ENCODE results near the gene CFAP69.

CFAP69 gene

GRCh38 chr7:90266808-90267207 is 21.8 kb downstream of the CFAP69 start:
- peaks cover 0 to 12% of the 10 kb centered on the region in 2 donors for H3K27me3 Mint-ChIP-seq
- H3K9me3 Mint-ChIP-seq: no peaks in the 10 kb centered on the region
- H3K27ac Mint-ChIP-seq: no peak overlapping the region
- H3K36me3 Mint-ChIP-seq (ENCODE audit: insufficient read depth): no peaks in the 10 kb centered on the region
- H3K4me3 Mint-ChIP-seq: no peak overlapping the region
- ATAC-seq (replicated peaks) (no peak), DNase-seq (no peak)
- no peaks in the 10 kb centered on the region for H3K4me1 Mint-ChIP-seq (ENCODE audit: low read depth in 2 of 2)

- H3K27ac Mint-ChIP-seq: no peak overlapping the region
- no peak for ATAC-seq (replicated peaks)
- no peaks in the 10 kb centered on the region for H3K4me1 Mint-ChIP-seq (ENCODE audit: low read depth in 2 of 2)
- no peaks in the 10 kb centered on the region for H3K9me3 Mint-ChIP-seq
- H3K27me3 Mint-ChIP-seq: peaks cover 0 to 12% of the 10 kb centered on the region in 2 donors
- H3K36me3 Mint-ChIP-seq (ENCODE audit: insufficient read depth): no peaks in the 10 kb centered on the region
- DNase-seq: no peak
- no peak overlapping the region for H3K4me3 Mint-ChIP-seq
These were observed 22.4 kb downstream of the CFAP69 start for GRCh38 chr7:90267263-90267858.

- Mint-ChIP-seq H3K27ac (no peak overlapping the region), H3K4me1 (ENCODE audit: low read depth in 2 of 2) (no peaks in the 10 kb centered on the region), H3K27me3 (peaks cover 0 to 12% of the 10 kb centered on the region in 2 donors), H3K4me3 (no peak overlapping the region), H3K36me3 (ENCODE audit: insufficient read depth) (no peaks in the 10 kb centered on the region), H3K9me3 (no peaks in the 10 kb centered on the region)
- ATAC-seq (replicated peaks) (no peak), DNase-seq (no peak)
These were observed 24.2 kb downstream of the CFAP69 start for GRCh38 chr7:90269163-90269562.

- Mint-ChIP-seq H3K36me3 (ENCODE audit: insufficient read depth) (no peaks in the 10 kb centered on the region), H3K9me3 (no peaks in the 10 kb centered on the region), H3K27me3 (peaks cover 0 to 8% of the 10 kb centered on the region in 2 donors), H3K27ac (no peak overlapping the region), H3K4me1 (ENCODE audit: low read depth in 2 of 2) (no peaks in the 10 kb centered on the region), H3K4me3 (no peak overlapping the region)
- ATAC-seq (replicated peaks): no peak
- no peak for DNase-seq
These were observed 25.6 kb downstream of the CFAP69 start for GRCh38 chr7:90270431-90271178.

- Mint-ChIP-seq H3K4me1 (ENCODE audit: low read depth in 2 of 2) (no peaks in the 10 kb centered on the region), H3K27me3 (peaks cover 0 to 8% of the 10 kb centered on the region in 2 donors), H3K27ac (no peak overlapping the region), H3K4me3 (no peak overlapping the region), H3K9me3 (no peaks in the 10 kb centered on the region), H3K36me3 (ENCODE audit: insufficient read depth) (no peaks in the 10 kb centered on the region)
- no peak for DNase-seq
- no peak for ATAC-seq (replicated peaks)
These were observed 26.8 kb downstream of the CFAP69 start for GRCh38 chr7:90271753-90272152.

GRCh38 chr7:90272242-90272641 is 27.3 kb downstream of the CFAP69 start:
- no peak for ATAC-seq (replicated peaks)
- peaks cover 0 to 4% of the 10 kb centered on the region in 2 donors for H3K27me3 Mint-ChIP-seq
- DNase-seq: no peak
- H3K27ac Mint-ChIP-seq: no peak overlapping the region
- no peaks in the 10 kb centered on the region for H3K36me3 Mint-ChIP-seq (ENCODE audit: insufficient read depth)
- H3K4me1 Mint-ChIP-seq (ENCODE audit: low read depth in 2 of 2): no peaks in the 10 kb centered on the region
- H3K4me3 Mint-ChIP-seq: no peak overlapping the region
- H3K9me3 Mint-ChIP-seq: no peaks in the 10 kb centered on the region

- no peak for DNase-seq
- ATAC-seq (replicated peaks): no peak
- no peaks in the 10 kb centered on the region for H3K4me1 Mint-ChIP-seq (ENCODE audit: low read depth in 2 of 2)
- no peaks in the 10 kb centered on the region for H3K9me3 Mint-ChIP-seq
- H3K36me3 Mint-ChIP-seq (ENCODE audit: insufficient read depth): no peaks in the 10 kb centered on the region
- H3K27me3 Mint-ChIP-seq: no peaks in the 10 kb centered on the region
- H3K27ac Mint-ChIP-seq: no peak overlapping the region
- H3K4me3 Mint-ChIP-seq: no peak overlapping the region
These were observed 29.2 kb downstream of the CFAP69 start for GRCh38 chr7:90274161-90274560.

- H3K9me3 Mint-ChIP-seq: no peaks in the 10 kb centered on the region
- H3K27ac Mint-ChIP-seq: no peak overlapping the region
- H3K36me3 Mint-ChIP-seq (ENCODE audit: insufficient read depth): no peaks in the 10 kb centered on the region
- no peak for DNase-seq
- no peak overlapping the region for H3K4me3 Mint-ChIP-seq
- H3K27me3 Mint-ChIP-seq: peaks cover 0 to under 1% of the 10 kb centered on the region in 2 donors
- no peak for ATAC-seq (replicated peaks)
- no peaks in the 10 kb centered on the region for H3K4me1 Mint-ChIP-seq (ENCODE audit: low read depth in 2 of 2)
These were observed 31.2 kb downstream of the CFAP69 start for GRCh38 chr7:90276033-90276728.

- ATAC-seq (replicated peaks) (no peak), DNase-seq (no peak)
- Mint-ChIP-seq H3K36me3 (ENCODE audit: insufficient read depth) (no peaks in the 10 kb centered on the region), H3K4me3 (no peak overlapping the region), H3K27ac (no peak overlapping the region), H3K4me1 (ENCODE audit: low read depth in 2 of 2) (peaks cover 3% of the 10 kb centered on the region in 2 donors), H3K27me3 (peaks cover 0 to 1% of the 10 kb centered on the region in 2 donors), H3K9me3 (no peaks in the 10 kb centered on the region)
These were observed 43.2 kb downstream of the CFAP69 start for GRCh38 chr7:90288154-90288553.

- H3K36me3 Mint-ChIP-seq (ENCODE audit: insufficient read depth): no peaks in the 10 kb centered on the region
- H3K27me3 Mint-ChIP-seq: peaks cover 0 to 8% of the 10 kb centered on the region in 2 donors
- ATAC-seq (replicated peaks) (no peak), DNase-seq (no peak)
- H3K27ac Mint-ChIP-seq: no peak overlapping the region
- peaks cover under 1% of the 10 kb centered on the region in 2 donors for H3K4me1 Mint-ChIP-seq (ENCODE audit: low read depth in 2 of 2)
- no peaks in the 10 kb centered on the region for H3K9me3 Mint-ChIP-seq
- H3K4me3 Mint-ChIP-seq: no peak overlapping the region
These were observed 45.5 kb downstream of the CFAP69 start for GRCh38 chr7:90290244-90291113.

- Mint-ChIP-seq H3K4me3 (no peak overlapping the region), H3K27me3 (peaks cover 16 to 20% of the 10 kb centered on the region in 2 donors), H3K4me1 (ENCODE audit: low read depth in 2 of 2) (no peaks in the 10 kb centered on the region), H3K27ac (no peak overlapping the region), H3K9me3 (no peaks in the 10 kb centered on the region), H3K36me3 (ENCODE audit: insufficient read depth) (no peaks in the 10 kb centered on the region)
- peak; percentile 62 for ATAC-seq (replicated peaks)
- DNase-seq: no peak
These were observed 53.4 kb downstream of the CFAP69 start for GRCh38 chr7:90298145-90299038.

GRCh38 chr7:90303241-90303640 is 58.3 kb downstream of the CFAP69 start:
- no peak overlapping the region for H3K27ac Mint-ChIP-seq
- H3K4me3 Mint-ChIP-seq: no peak overlapping the region
- H3K9me3 Mint-ChIP-seq: no peaks in the 10 kb centered on the region
- peaks cover 16 to 33% of the 10 kb centered on the region in 2 donors for H3K27me3 Mint-ChIP-seq
- no peak for DNase-seq
- H3K4me1 Mint-ChIP-seq (ENCODE audit: low read depth in 2 of 2): no peaks in the 10 kb centered on the region
- H3K36me3 Mint-ChIP-seq (ENCODE audit: insufficient read depth): no peaks in the 10 kb centered on the region
- no peak for ATAC-seq (replicated peaks)
